HG02759 (cell line): Measurements from ENCODE around the gene ABCC3.

Experiments
- ATAC-seq: cut with Tn5 transposase; IDR thresholded peaks from one replicate; pipeline ENCODE4 v1.9.1; 2021; ENCODE audit warnings: mild to moderate bottlenecking, moderate library complexity; ENCODE audit not compliant: unreplicated experiment

ABCC3 gene

GRCh38 chr17:50725769-50726655 lies 91.3 kb downstream of the ABCC3 start:
- ATAC-seq: no peak

DNA sequence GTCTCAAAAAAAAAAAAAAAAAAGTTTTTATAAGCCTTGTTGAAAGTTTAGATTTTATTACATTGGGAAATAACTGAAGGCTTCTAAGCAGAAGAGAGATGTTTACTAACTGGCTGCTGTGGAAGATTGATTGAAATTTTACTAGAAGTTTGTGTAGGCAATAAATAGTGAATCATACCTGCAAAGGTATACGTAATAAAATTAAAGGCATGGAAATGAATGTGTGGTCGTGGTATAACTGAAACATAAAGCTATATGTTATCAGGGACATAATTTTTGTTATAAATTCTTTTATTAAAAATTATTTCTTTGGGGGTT lies 93.4 kb downstream of the ABCC3 start:
- ATAC-seq: no peak

DNA sequence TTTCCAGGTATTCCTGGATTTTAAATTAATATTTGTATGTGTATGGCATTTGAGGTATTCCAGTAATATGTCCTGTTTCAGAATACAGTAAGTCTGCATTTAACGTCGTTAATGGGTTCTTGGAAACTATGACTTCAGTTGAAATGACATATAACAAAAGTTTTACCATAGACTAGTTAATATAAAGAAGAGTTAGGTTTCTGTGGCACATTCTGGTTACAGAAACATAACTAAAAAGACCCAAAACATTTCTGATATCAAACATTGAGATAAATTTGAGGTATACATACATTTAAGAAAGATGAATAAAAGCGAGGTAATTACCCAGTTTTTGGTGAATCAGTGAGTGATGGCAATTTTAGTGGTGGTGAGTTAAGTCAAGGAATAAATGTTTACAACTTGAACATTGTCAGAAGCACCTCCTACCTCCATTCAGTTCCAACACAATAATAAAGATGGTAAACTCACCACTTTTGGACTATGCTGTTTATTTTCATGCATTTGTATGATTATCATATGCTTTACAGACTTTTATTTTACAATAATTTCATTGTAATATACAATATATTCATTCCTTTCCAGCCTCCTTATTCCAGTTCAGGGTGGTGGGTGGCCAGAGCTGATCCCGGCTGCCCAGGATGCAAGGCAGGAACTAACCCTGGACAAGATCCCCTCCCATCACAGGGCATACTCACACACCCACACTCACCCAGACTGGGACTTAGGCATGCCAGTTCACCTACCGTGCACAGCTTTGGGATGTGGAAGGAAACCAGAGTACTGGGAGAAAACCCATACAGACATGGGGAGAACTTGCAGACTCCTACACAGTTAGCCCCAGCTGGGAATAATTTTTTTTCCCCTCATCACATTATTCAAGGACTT lies 94.4 kb downstream of the ABCC3 start:
- ATAC-seq: no peak

DNA sequence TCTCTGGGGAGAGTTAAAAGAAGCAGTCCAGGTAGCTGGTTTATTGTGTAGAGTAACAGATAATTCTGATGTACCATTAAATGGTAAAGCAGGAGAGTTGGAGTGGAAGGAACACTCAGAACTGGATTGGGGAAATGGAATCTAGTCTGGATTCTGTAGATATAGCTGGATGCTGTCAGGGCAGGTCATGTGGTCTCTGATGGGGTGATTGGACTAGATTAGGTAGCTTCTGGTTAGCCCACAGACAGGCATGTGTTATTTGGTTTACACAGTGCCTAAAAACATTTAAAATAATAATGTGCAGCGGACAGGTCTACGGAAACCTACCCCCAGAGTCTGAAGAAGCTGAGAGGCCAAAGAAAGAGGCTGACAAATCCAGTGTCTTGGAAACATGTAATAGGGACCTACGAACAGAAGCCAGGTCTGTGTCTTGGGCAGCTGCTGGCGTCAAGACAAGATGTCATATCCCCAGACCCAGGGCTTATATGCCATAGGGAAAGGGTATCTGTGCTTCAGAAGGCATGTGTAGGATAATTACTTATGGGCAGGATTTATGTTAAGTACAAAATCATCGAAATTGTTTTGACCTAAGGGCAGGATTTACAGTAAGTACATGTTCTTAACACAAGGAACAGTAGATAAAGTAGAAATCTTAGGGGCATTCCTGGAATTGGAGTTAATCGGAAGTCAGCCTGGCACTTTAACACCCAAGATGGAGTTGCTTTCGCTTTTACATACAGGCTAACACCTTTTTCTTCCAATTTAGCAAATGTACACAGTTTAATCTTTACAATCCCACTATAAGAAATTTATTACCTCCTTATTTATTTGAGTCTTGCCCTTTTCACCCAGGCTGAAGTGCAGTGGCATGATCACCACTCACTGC lies 97.1 kb downstream of the ABCC3 start:
- no peak for ATAC-seq

DNA sequence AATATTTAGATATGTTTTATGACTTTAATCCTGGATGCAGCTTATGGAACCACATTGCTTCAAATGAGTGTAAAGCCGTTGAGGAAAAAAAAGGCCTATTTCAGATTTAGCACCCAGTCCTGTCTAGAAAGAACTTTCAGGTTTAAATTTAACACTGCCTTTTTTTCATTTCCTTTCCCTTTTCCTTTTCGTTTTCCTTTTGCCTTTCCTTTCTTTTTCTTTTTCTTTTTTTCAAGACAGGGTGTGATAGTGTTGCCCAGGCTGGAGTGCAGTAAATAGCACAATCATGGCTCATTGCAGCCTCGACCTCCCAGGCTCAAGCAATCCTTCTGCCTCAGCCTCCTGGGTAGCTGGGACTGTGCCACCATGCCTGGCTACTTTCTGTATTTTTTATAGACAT lies 100.6 kb downstream of the ABCC3 start:
- ATAC-seq: no peak

GRCh38 chr17:50737118-50737698 lies 102.5 kb downstream of the ABCC3 start:
- ATAC-seq: no peak

DNA sequence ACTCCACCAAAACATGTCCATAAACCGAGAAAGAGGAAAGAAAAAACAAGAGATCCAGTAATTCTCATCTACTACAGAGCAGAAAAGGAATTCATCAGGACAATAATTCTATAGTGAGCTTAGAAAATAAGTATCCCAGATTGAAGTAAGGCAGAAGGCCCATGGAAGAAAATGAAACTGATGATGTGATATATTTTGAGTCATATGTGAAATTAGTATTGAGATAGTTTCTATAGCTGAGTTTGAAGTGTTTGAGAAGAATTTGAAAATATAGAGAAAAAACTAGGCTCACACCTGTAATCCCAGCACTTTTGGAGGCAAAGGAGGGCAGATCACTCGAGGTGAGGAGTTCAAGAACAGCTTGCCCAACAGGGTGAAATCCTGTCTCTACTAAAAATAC lies 104.4 kb downstream of the ABCC3 start:
- ATAC-seq: no peak
